ENCODE results near the gene ZNF845.
A peak's percentile ranks its signal among the peaks of the same experiment; 100 is the strongest.
"Not testable (repeated sequence)": the region's sequence is repeated elsewhere in the genome, so short reads cannot be mapped to it uniquely, and the experiment has no call there.

The ZNF845 gene

GRCh38 chr19:53333463-53334449 is at the start of gene ZNF845:
Gene ZNF845, plus strand, starts transcription at chr19:53333749. Its CDS starts 7,559 bp downstream, at chr19:53341308.
- DNase-seq = peak; percentile 96

GRCh38 chr19:53285087-53285486 is 48.5 kb upstream of the ZNF845 start:
- no peak for DNase-seq

DNA sequence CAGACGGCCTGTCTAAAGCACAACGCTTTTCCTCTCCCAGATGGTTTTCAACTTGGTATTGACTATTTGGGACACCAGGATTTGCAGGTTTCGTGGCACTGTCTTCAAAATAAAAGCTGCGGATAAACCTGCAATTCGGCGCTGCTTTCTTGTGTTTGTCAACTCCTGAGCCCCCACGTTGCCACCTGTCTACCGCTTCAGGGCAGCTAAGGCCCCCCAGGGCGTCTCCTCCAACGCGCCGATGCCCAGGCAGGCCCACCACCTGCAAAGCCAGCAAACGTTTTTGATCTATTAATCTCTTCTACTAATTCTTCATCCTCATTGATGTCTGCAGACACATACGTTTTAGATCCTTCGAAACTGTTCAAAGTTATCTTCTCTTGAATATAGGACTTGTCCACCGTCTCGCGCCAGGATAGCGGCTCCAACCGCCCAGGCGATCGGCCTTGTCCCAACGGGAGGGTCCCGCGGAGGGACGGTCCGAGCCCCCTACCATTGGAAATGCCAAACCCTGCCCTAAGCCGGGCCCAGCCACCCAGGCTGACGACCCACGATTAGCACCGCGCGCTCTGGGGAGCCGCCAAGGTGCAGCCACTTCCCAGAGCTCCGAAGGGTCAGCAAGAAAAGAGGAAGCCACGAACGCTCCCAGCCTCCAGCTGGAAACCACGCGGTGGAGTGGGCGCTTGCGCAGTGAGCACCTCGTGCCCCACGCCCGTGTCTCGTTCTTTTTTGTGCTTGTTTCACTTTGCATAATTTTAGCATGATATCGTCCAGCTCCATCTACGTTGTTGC is 42.6 kb upstream of the ZNF845 start:
- DNase-seq = no peak

DNA sequence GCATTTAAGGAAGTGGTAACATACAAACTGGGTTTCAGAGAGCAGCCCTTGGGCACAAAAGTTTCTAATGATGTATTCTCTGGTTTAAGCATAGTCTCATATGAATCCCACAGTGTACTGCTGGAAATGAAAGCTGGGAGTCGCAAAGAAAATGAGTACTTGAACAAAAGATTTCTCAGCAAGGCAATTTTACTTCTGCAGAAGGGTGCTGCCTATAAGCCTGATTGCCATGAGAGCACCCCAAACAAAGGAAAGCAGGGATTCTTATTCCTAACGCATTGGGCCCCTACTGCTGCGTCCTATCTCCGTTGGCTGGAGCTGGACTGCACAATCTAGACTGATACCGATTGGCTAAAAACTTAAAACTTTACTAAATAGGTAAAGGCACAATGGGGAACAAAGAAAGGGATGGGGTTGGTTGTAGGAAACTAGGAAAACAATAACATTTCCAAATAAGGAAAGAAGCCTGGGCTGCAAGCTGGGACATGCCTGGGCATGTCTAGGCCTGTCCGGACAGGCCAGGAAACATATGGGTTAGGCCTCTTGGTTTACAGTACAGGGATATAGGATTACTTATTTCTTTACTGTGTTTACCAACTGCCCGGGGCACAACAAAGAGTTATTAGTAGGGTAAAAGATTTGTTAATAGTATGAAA is 38.6 kb upstream of the ZNF845 start:
- no peak for DNase-seq

DNA sequence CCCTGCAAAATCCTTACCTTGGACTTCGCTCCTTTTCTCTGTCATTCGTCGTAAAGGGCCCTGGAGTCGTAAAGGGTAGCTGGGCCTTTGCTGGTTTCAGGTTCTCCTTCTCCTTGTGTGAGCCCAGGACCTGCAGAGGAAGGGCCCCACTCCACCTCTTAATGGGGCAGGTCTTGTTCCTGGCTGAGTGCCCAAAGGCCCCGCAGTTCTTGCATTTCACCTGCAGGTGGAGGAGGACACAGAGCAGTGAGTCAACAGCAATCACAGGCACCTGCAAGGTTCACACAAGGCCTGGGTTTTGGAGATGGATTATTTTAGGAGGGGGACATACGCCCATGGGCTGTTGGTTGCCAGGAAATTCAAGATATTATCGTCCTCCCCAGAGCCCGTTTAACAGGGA is 32.2 kb upstream of the ZNF845 start:
- DNase-seq = not testable (repeated sequence)

- peak; percentile 75 for DNase-seq
Observed at GRCh38 chr19:53308339-53308811, 25.2 kb upstream of the ZNF845 start.

- no peak for DNase-seq
Observed at GRCh38 chr19:53311044-53311443, 22.5 kb upstream of the ZNF845 start.

- no peak for DNase-seq
Observed at GRCh38 chr19:53311897-53312296, 21.7 kb upstream of the ZNF845 start.

GRCh38 chr19:53328967-53329366 is 4.6 kb upstream of the ZNF845 start:
- DNase-seq = peak; percentile 21

DNA sequence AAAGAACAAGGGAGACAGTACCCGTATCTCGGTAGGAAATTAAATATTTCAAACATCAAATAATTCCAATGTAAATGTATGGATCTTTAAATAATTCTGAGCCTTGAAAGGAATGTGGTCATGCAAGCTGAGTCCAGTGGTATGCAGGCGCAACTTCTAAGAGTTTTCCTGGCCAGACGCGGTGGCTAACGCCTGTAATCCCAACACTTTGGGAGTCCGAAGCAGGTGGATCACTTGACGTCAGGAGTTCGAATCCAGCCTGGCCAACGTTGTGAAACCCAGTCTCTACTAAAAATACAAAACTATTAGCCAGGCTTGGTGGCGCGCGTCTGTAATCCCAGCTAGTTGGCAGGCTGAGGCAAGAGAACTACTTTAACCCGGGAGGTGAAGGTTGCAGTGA is 1.1 kb upstream of the ZNF845 start:
- no peak for DNase-seq

GRCh38 chr19:53333066-53333462 is 485 bp upstream of the ZNF845 start:
- DNase-seq = no peak

GRCh38 chr19:53344403-53344802 is 10.9 kb downstream of the ZNF845 start:
- DNase-seq = not testable (repeated sequence)

DNA sequence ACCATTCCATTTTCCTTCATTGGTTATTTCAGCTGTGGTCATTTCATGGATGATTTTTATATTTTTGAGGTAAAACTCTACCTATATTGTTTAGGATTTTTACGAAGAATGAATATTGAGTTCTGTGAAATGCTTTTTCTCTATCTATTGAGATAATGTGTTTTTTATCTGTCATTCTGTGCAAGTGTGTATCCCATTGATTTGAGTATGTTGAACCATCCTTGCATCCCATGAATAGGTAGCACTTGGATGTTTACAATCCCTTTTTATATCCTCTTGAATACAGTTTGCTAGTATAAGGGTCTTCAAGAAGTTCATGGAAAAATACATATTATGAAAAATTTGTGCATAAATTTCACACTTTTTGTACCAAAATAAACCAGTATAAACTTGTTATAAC is 22.2 kb downstream of the ZNF845 start:
- DNase-seq = no peak

- DNase-seq = no peak
Observed at GRCh38 chr19:53357821-53358581, 24.5 kb downstream of the ZNF845 start.

DNA sequence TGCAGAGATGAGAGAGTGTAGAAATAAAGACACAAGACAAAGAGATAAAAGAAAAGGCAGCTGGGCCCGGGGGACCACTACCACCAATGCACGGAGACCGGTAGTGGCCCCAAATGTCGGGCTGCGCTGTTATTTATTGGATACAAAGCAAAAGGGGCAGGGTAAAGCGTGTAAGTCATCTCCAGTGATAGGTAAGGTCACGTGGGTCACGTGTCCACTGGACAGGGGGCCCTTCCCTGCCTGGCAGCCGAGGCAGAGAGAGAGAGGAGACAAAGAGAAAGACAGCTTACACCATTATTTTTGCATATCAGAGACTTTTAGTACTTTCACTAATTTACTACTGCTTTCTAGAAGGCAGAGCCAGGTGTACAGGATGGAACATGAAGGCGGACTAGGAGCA is 26.5 kb downstream of the ZNF845 start:
- not testable (repeated sequence) for DNase-seq

GRCh38 chr19:53365134-53365898 is 31.8 kb downstream of the ZNF845 start, which contains the start of gene ZNF525:
Gene ZNF525, plus strand, starts transcription at chr19:53365705. Its CDS starts 6,577 bp downstream, at chr19:53372282.
- DNase-seq = peak; percentile 92

GRCh38 chr19:53365899-53366493 is 32.4 kb downstream of the ZNF845 start:
- no peak for DNase-seq

GRCh38 chr19:53372196-53372595 is 38.6 kb downstream of the ZNF845 start:
- DNase-seq = no peak

- no peak for DNase-seq
Observed at GRCh38 chr19:53374288-53374687, 40.7 kb downstream of the ZNF845 start.

DNA sequence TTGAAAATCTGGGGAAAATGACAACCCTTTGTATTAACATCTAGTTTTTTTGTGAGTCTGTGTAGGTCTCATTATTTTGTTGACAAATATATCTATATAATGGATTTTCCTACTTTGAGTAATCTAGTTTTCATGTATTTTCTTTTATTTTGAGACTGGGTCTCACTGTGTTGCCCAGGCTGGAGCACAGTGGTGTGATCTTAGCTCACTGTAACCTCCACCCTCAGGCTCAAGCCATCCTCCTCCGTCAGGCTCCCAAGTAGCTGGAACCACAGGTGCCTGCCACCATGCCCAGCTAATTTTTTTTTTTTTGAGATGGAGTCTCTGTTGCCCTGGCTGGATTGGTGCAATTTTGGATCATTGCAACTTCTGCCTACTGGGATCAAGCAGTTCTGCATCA is 41.2 kb downstream of the ZNF845 start:
- no peak for DNase-seq

DNA sequence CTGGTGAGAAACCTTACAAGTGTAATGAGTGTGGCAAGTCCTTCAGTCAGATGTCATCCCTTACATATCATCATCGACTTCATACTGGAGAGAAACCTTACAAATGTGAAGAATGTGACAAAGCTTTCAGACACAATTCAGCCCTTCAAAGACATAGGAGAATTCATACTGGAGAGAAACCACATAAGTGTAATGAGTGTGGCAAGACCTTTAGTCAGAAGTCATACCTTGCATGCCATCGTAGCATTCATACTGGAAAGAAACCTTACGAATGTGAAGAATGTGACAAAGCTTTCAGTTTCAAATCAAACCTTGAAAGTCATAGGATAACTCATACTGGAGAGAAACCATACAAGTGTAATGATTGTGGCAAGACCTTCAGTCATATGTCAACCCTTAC is 47.8 kb downstream of the ZNF845 start:
- no peak for DNase-seq

Measured in eye (tissue), 1 donor.